Right forelimb (tissue), 1 donor: ENCODE measurements around the gene CLECL1.
"Not testable (repeated sequence)": the region's sequence is repeated elsewhere in the genome, so short reads cannot be mapped to it uniquely, and the experiment has no call there.

ENCODE experiments used
- DNase-seq: peaks from one replicate; pipeline ENCODE4 v3.0.0-alpha.2; 2018

The CLECL1 gene

GRCh38 chr12:9751204-9752144, 18.6 kb upstream of the CLECL1 start:
- DNase-seq, result no peak

GRCh38 chr12:9750276-9751203, 17.6 kb upstream of the CLECL1 start:
- peak; percentile 47 for DNase-seq

- no peak for DNase-seq
These were observed 16.7 kb upstream of the CLECL1 start for GRCh38 chr12:9749640-9750039.

GRCh38 chr12:9745199-9745598, 12.3 kb upstream of the CLECL1 start:
- no peak for DNase-seq

- DNase-seq, result no peak
These were observed 9.8 kb upstream of the CLECL1 start for GRCh38 chr12:9742661-9743060.

GRCh38 chr12:9741726-9742125, 8.8 kb upstream of the CLECL1 start:
- DNase-seq, result no peak

- DNase-seq, result no peak
These were observed 7.3 kb upstream of the CLECL1 start for GRCh38 chr12:9740106-9740750.

- DNase-seq, result not testable (repeated sequence)
These were observed 6.7 kb upstream of the CLECL1 start for GRCh38 chr12:9739404-9740105.

- DNase-seq, result not testable (repeated sequence)
These were observed 6.0 kb upstream of the CLECL1 start for GRCh38 chr12:9738905-9739304.

- DNase-seq, result no peak
These were observed 4.2 kb upstream of the CLECL1 start for GRCh38 chr12:9736936-9737705.

- no peak for DNase-seq
These were observed 2.7 kb upstream of the CLECL1 start for GRCh38 chr12:9735601-9736000.

- DNase-seq, result no peak
These were observed 1.1 kb downstream of the CLECL1 start for GRCh38 chr12:9731797-9732196.

GRCh38 chr12:9731393-9731792, 1.5 kb downstream of the CLECL1 start:
- DNase-seq, result no peak

GRCh38 chr12:9730591-9730990, 2.3 kb downstream of the CLECL1 start:
- no peak for DNase-seq

- DNase-seq, result no peak
These were observed 2.9 kb downstream of the CLECL1 start for GRCh38 chr12:9730011-9730410.

- no peak for DNase-seq
These were observed 3.8 kb downstream of the CLECL1 start for GRCh38 chr12:9729082-9729481.

- no peak for DNase-seq
These were observed 5.1 kb downstream of the CLECL1 start for GRCh38 chr12:9727813-9728212.

GRCh38 chr12:9725213-9725870, 7.6 kb downstream of the CLECL1 start:
- DNase-seq, result no peak

- DNase-seq, result no peak
These were observed 8.9 kb downstream of the CLECL1 start for GRCh38 chr12:9724023-9724422.

GRCh38 chr12:9721394-9722092, 11.4 kb downstream of the CLECL1 start:
- DNase-seq, result no peak
